SK-N-SH treated with all-trans-retinoic acid at 6 μM for 48 hours (cell line): ENCODE measurements around the gene HECTD4.

Experiments
- ARNTL ChIP-seq: fragments of 450-650 bp; formaldehyde crosslinking; IDR thresholded peaks from 2 replicates; pipeline ENCODE4 v1.5.0; 2020; ENCODE audit warnings: low read depth, mild to moderate bottlenecking, moderate library complexity, borderline replicate concordance
- BACH2 ChIP-seq: fragments of 250-450 bp; sonication (Bioruptor Pico); IDR thresholded peaks from 2 replicates; pipeline ENCODE4 v1.9.0; 2021; ENCODE audit warnings: mild to moderate bottlenecking, borderline replicate concordance
- CREB5 ChIP-seq: fragments of 250-450 bp; sonication (Bioruptor Pico); IDR thresholded peaks from 2 replicates; pipeline ENCODE4 v1.5.1; 2020; ENCODE audit warnings: low read depth, mild to moderate bottlenecking, moderate library complexity
- ESRRG ChIP-seq: fragments of 250-450 bp; sonication (Bioruptor Pico); IDR thresholded peaks from 2 replicates; pipeline ENCODE4 v1.6.1; 2021; ENCODE audit warnings: mild to moderate bottlenecking
- ISL1 ChIP-seq: fragments of 250-450 bp; sonication (Bioruptor Pico); IDR thresholded peaks from 2 replicates; pipeline ENCODE4 v2.1.2; 2022; ENCODE audit warnings: mild to moderate bottlenecking, moderate library complexity
- PATZ1 ChIP-seq: fragments of 250-450 bp; sonication (Bioruptor Pico); IDR thresholded peaks from 2 replicates; pipeline ENCODE4 v1.8.0; 2020; ENCODE audit warnings: mild to moderate bottlenecking, moderate library complexity, borderline replicate concordance
- RARB ChIP-seq: fragments of 250-450 bp; sonication (Bioruptor Pico); IDR thresholded peaks from 2 replicates; pipeline ENCODE4 v1.8.0; 2021; ENCODE audit warnings: mild to moderate bottlenecking, moderate library complexity
- SNAI2 ChIP-seq: fragments of 250-450 bp; sonication (Bioruptor Pico); IDR thresholded peaks from 2 replicates; pipeline ENCODE4 v1.5.0; 2020; ENCODE audit warnings: mild to moderate bottlenecking, moderate library complexity
- TCF4 ChIP-seq: fragments of 250-450 bp; sonication (Bioruptor Pico); IDR thresholded peaks from 2 replicates; pipeline ENCODE4 v1.8.0; 2021; ENCODE audit warnings: mild to moderate bottlenecking, moderate library complexity, borderline replicate concordance
- TOX ChIP-seq: fragments of 250-450 bp; sonication (Bioruptor Pico); IDR thresholded peaks from 2 replicates; pipeline ENCODE4 v1.8.0; 2021; ENCODE audit warnings: mild to moderate bottlenecking, moderate library complexity, borderline replicate concordance
- ZC3H10 ChIP-seq: fragments of 250-450 bp; sonication (Bioruptor Pico); IDR thresholded peaks from 2 replicates; pipeline ENCODE4 v1.5.1; 2021; ENCODE audit warnings: mild to moderate bottlenecking, moderate library complexity
- ZFP30 ChIP-seq: fragments of 450-650 bp; formaldehyde crosslinking; IDR thresholded peaks from 2 replicates; pipeline ENCODE4 v1.5.0; 2022; ENCODE audit warnings: mild to moderate bottlenecking, moderate library complexity
- ZNF8 ChIP-seq: fragments of 450-650 bp; formaldehyde crosslinking; IDR thresholded peaks from 2 replicates; pipeline ENCODE4 v1.5.0; 2020; ENCODE audit warnings: mild to moderate bottlenecking, moderate library complexity

- TF ChIP-seq ISL1 (CRISPR knock-in tag) (no peak), SNAI2 (CRISPR knock-in tag) (no peak), ZNF8 (CRISPR knock-in tag) (no peak), RARB (CRISPR knock-in tag) (no peak), BACH2 (CRISPR knock-in tag) (no peak), CREB5 (CRISPR knock-in tag) (no peak), ARNTL (no peak), ESRRG (CRISPR knock-in tag) (no peak), ZFP30 (CRISPR knock-in tag) (no peak), PATZ1 (no peak), TOX (no peak), ZC3H10 (CRISPR knock-in tag) (no peak), TCF4 (CRISPR knock-in tag) (no peak)
These were observed 145.4 kb downstream of the HECTD4 start for GRCh38 chr12:112236786-112237185.
